ENCODE measurements around the gene NPHP4. TPM values are rescaled to one million over a fixed set of nuclear protein-coding genes. Genes with fewer than 3 reads are reported as not detected.

NPHP4 gene
- total RNA-seq, 2 experiments from 2014 or later: 6.2 to 7.7 TPM

- intact Hi-C loops (cut with DNase I, micrococcal nuclease): no loop called here
- Histone ChIP-seq H3K9me3 (ENCODE audit: control insufficient read depth in 1 of 2, insufficient read depth in 1 of 2, low read length in 2 of 2) (no peaks in the 10 kb centered on the region), H3K4me3 (ENCODE audit: low read length) (no peak overlapping the region), H3K27me3 (ENCODE audit: control insufficient read depth in 1 of 2, insufficient read depth in 2 of 2, low read length in 2 of 2) (no peaks in the 10 kb centered on the region), H3K4me1 (ENCODE audit: insufficient read depth, low read length) (no peaks in the 10 kb centered on the region), H3K27ac (ENCODE audit: low read depth in 1 of 2, low read length in 2 of 2) (no peak overlapping the region), H3K36me3 (ENCODE audit: insufficient read depth, low read length) (no peaks in the 10 kb centered on the region)
- Mint-ChIP-seq H3K27ac (no peak overlapping the region), H3K4me1 (ENCODE audit: low read depth) (no peaks in the 10 kb centered on the region), H3K27me3 (no peaks in the 10 kb centered on the region), H3K9me3 (no peaks in the 10 kb centered on the region), H3K36me3 (ENCODE audit: low read depth) (peaks cover 28% of the 10 kb centered on the region), H3K4me3 (no peak overlapping the region)
- ChIA-PET POLR2A (no interaction called here), CTCF (no interaction called here)
- TF ChIP-seq CTCF (IDR thresholded peaks at IDR 0.05): no peak
- DNase-seq (no peak), ATAC-seq (ENCODE audit: poor library complexity) (no peak)
Measured at GRCh38 chr1:5944843-5945167, 47.4 kb downstream of the NPHP4 start.

GRCh38 chr1:5944154-5944842 is 47.9 kb downstream of the NPHP4 start:
- no peak for DNase-seq

GRCh38 chr1:5943343-5944124 is 48.7 kb downstream of the NPHP4 start:
- no peak for ATAC-seq (ENCODE audit: poor library complexity)
- Histone ChIP-seq H3K4me1 (ENCODE audit: insufficient read depth, low read length) (no peaks in the 10 kb centered on the region), H3K36me3 (ENCODE audit: insufficient read depth, low read length) (no peaks in the 10 kb centered on the region), H3K4me3 (ENCODE audit: low read length) (no peak overlapping the region), H3K27ac (ENCODE audit: low read depth in 1 of 2, low read length in 2 of 2) (no peak overlapping the region), H3K27me3 (ENCODE audit: control insufficient read depth in 1 of 2, insufficient read depth in 2 of 2, low read length in 2 of 2) (no peaks in the 10 kb centered on the region), H3K9me3 (ENCODE audit: control insufficient read depth in 1 of 2, insufficient read depth in 1 of 2, low read length in 2 of 2) (no peaks in the 10 kb centered on the region)
- H3K4me1 Mint-ChIP-seq (ENCODE audit: low read depth): no peaks in the 10 kb centered on the region
- intact Hi-C loops (cut with DNase I, micrococcal nuclease): no loop called here
- no peaks in the 10 kb centered on the region for H3K9me3 Mint-ChIP-seq
- no peak for DNase-seq
- no peak overlapping the region for H3K27ac Mint-ChIP-seq
- CTCF ChIA-PET: no interaction called here
- POLR2A ChIA-PET: no interaction called here
- no peak for TF ChIP-seq CTCF (IDR thresholded peaks at IDR 0.05)
- peaks cover 22% of the 10 kb centered on the region for H3K36me3 Mint-ChIP-seq (ENCODE audit: low read depth)
- H3K4me3 Mint-ChIP-seq: no peak overlapping the region
- no peaks in the 10 kb centered on the region for H3K27me3 Mint-ChIP-seq

More at GRCh38 chr1:5944154-5944842, 47.9 kb downstream of the NPHP4 start:
- no peaks in the 10 kb centered on the region for H3K4me1 ChIP-seq (ENCODE audit: insufficient read depth, low read length)
- Mint-ChIP-seq H3K9me3 (no peaks in the 10 kb centered on the region), H3K27ac (no peak overlapping the region), H3K4me1 (ENCODE audit: low read depth) (no peaks in the 10 kb centered on the region), H3K4me3 (no peak overlapping the region), H3K36me3 (ENCODE audit: low read depth) (peaks cover 23% of the 10 kb centered on the region), H3K27me3 (no peaks in the 10 kb centered on the region)
- no peaks in the 10 kb centered on the region for H3K36me3 ChIP-seq (ENCODE audit: insufficient read depth, low read length)
- ChIA-PET POLR2A (no interaction called here), CTCF (no interaction called here)
- H3K27ac ChIP-seq (ENCODE audit: low read depth in 1 of 2, low read length in 2 of 2): no peak overlapping the region
- TF ChIP-seq CTCF (IDR thresholded peaks at IDR 0.05): no peak
- H3K4me3 ChIP-seq (ENCODE audit: low read length): no peak overlapping the region
- no peaks in the 10 kb centered on the region for H3K27me3 ChIP-seq (ENCODE audit: control insufficient read depth in 1 of 2, insufficient read depth in 2 of 2, low read length in 2 of 2)
- no peak for ATAC-seq (ENCODE audit: poor library complexity)
- no peaks in the 10 kb centered on the region for H3K9me3 ChIP-seq (ENCODE audit: control insufficient read depth in 1 of 2, insufficient read depth in 1 of 2, low read length in 2 of 2)
- intact Hi-C loops (cut with DNase I, micrococcal nuclease): no loop called here

All from CD4-positive, alpha-beta T cell (primary cell).